ENCODE results near the gene ZNRF1. TPM values are rescaled to one million over a fixed set of nuclear protein-coding genes. Genes with fewer than 3 reads are reported as not detected.
"Not testable (repeated sequence)": the region's sequence is repeated elsewhere in the genome, so short reads cannot be mapped to it uniquely, and the experiment has no call there.

The ZNRF1 gene
- total RNA-seq, 1 donor from 2014 or later = 26.8 TPM

DNA sequence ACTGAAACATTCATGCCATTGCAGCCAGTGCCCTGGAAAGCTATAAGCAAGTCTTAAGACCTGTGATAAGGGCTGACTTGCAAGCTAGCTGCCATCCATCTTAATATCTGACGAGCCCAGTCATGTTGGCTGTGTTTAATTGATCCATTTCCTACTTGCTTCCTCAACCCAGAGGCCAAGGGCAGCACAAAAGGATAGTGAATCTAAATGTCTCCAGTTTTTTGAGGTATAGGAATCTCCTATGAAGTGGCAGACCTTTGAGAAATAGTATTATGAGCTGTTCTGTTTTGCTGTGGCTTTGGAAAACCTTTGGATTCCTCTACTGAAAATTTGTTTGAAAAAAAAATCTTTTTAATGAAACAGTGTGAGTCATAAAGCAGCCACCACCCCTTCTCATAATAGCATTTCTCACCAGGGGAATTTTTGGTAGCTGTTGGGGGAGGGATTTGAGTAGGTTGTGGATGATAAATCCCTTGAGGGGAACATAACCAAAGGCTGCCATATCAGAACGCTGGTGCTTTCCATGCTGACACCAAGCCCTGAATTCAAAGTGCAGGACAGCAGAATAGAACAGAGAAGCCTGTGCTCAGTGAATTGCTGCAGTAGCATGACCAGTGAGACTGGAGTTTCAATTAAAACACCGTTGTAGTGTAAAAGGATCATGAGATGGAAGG, 12.9 kb downstream of the ZNRF1 start:
- TF ChIP-seq, protein P1, sequence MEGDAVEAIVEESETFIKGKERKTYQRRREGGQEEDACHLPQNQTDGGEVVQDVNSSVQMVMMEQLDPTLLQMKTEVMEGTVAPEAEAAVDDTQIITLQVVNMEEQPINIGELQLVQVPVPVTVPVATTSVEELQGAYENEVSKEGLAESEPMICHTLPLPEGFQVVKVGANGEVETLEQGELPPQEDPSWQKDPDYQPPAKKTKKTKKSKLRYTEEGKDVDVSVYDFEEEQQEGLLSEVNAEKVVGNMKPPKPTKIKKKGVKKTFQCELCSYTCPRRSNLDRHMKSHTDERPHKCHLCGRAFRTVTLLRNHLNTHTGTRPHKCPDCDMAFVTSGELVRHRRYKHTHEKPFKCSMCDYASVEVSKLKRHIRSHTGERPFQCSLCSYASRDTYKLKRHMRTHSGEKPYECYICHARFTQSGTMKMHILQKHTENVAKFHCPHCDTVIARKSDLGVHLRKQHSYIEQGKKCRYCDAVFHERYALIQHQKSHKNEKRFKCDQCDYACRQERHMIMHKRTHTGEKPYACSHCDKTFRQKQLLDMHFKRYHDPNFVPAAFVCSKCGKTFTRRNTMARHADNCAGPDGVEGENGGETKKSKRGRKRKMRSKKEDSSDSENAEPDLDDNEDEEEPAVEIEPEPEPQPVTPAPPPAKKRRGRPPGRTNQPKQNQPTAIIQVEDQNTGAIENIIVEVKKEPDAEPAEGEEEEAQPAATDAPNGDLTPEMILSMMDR (conservative IDR thresholded peaks at IDR 0.05; ENCODE audit: low read depth, low read length) = no peak
- DNase-seq (ENCODE audit: low read depth) = peak; percentile 51
- no peak overlapping the region for H3K4me3 ChIP-seq (ENCODE audit: low read depth, low read length)

DNA sequence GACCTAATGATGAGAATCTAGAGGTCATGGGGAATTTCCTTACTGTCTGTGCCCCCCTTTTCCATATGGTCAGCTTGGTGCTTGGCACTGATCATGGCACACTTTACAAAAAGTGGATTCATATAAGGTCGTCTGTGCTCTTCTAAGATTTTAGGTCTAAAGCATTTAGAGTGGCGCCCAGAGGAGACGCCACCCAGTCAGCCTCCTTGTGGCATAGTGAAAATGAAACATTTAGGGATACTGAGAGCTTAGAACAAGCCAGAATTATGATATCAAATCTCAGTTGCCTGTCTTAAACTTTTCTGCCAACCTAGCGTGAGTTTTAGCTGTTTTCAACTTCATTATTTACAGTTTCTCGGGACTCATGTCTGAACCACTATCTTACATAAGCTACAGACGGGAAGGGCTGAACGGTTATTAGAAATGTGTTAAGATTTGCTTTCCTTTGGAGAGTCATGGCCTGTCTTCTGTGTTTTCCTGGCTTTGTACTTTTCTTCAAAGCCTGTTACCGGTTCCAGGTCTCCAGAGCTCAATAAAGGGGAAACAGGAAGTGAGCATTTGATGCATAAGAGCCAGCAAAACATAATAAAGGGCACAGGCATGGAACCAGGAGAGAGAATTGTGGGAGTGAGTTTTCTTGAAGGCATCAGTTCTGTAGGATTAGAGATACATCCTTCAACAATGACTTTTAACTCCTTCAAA, 13.7 kb downstream of the ZNRF1 start:
- no peak for DNase-seq (ENCODE audit: low read depth)
- TF ChIP-seq, protein P1 (conservative IDR thresholded peaks at IDR 0.05; ENCODE audit: low read depth, low read length) = no peak
- H3K4me3 ChIP-seq (ENCODE audit: low read depth, low read length) = no peak overlapping the region

DNA sequence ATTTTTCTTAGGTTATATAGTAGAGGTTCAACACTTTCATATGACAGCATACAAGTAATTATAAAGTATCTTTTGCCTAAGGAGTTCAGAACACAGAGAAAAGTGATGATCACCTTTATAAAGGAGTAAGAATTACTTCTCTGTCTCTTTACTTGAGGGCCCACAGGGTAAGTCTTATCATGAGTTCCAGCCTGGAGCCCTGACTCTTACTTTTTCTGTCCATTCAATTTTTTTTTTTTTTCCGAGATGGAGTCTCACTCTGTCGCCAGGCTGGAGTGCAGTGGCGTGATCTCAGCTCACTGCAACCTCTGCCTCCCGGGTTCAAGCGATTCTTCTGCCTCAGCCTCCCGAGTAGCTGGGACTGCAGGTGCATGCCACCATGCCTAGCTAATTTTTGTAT, 14.3 kb downstream of the ZNRF1 start:
- not testable (repeated sequence) for DNase-seq (ENCODE audit: low read depth); H3K4me3 ChIP-seq (ENCODE audit: low read depth, low read length)

DNA sequence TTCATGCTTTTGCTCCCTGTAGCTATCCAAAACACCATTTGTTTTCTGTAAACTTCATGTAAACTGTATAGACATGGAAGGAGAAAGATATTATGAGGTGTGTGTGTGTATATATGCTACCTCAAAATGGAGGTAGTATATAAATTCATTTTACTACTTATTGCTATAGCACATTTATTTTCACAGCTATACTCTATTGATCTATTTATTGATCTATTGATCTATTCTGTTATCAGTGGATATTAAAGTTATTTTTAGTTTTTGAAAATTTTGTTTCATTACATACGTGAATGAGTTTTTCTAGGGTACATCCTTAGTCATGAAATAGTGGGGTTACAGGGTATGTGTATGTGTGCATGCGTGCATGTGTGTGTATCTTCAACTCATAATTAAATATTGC, 15.5 kb downstream of the ZNRF1 start:
- DNase-seq (ENCODE audit: low read depth) = no peak
- no peak overlapping the region for H3K4me3 ChIP-seq (ENCODE audit: low read depth, low read length)
- TF ChIP-seq, protein P1 (conservative IDR thresholded peaks at IDR 0.05; ENCODE audit: low read depth, low read length) = no peak

DNA sequence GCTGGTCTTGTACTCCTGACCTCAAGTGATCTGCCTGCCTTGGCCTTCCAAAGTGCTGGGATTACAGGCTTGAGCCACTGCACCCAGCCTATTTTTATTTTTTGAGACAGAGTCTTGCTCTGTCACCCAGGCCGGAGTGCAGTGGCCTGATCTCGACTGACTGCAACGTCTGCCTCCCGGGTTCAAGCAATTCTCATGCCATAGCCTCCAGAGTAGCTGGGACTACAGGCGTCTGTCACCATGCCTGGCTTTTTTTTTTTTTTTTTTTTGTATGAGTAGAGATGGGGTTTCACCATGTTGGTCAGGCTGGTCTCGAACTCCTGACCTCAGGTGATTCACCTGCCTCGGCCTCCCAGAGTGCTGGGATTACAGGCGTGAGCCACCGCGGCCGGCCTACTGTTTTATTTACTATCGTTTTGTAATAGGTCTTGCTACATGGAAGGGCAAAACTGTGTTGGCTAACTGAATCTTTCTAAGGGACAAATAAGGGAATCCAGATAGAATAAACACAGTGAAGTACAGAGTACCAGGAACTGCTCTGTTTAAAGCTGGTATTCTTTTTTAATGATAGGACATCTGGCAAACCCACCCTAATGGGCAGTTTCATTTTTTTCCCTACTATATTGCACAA, 17.7 kb downstream of the ZNRF1 start:
- not testable (repeated sequence) for H3K4me3 ChIP-seq (ENCODE audit: low read depth, low read length); DNase-seq (ENCODE audit: low read depth)

DNA sequence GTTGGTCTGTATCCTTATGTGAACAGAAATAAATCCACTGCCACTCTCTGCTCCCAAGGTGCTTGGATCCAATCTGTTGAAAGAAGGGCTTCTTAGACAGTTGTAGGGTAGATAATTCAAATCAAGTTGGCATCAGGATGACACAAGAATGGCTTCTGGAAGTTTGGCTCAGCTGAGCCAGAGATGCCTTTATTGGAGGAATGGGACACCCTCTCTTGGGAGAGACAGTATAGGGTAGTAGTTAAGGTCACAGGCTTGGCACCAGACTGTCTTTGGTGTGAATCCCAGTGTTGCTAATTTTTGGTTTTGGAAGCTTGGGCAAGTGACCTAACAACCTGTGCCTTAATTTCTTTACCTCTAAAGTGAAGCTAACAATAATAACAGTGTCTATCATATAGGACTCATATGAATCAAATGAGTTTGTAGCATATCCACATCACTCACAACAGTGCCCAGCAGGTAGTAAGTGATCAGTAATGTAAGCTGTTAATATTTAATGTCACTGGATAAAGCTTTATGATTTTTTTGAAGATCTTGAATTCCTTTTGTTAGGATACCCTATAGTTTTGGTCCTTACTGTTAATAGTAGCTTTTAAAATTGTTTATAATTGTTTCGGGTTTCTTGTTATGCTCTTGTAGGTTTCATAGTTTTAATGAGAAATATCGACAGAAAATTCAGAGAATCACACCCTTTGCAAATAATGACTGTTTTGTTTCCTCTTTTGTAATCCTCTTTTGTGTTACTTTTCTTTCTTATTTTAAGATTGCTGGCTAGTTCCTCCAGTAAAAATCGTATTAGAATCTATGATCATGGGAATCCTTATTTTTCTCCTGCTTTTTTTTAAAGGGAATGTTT, 19.1 kb downstream of the ZNRF1 start:
- TF ChIP-seq, protein P1 (conservative IDR thresholded peaks at IDR 0.05; ENCODE audit: low read depth, low read length) = no peak
- no peak overlapping the region for H3K4me3 ChIP-seq (ENCODE audit: low read depth, low read length)
- no peak for DNase-seq (ENCODE audit: low read depth)

DNA sequence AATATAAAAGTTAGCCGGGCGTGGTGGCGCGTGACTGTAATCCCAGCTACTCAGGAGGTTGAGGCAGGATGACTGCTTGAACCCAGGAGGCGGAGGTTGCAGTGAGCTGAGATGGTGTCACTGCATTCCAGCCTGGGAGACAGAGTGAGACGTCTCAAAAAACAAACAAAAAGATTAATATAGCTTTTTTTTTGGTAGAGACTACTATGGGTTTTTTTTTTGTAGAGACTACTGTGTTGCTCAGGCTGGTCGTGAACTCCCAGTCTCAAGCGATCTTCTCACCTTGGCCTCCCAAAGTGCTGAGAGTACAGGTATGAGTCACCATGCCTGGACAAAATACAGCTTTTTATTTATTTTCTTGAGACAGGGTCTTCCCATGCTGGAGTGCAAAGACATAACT, 20.2 kb downstream of the ZNRF1 start:
- DNase-seq (ENCODE audit: low read depth) = no peak
- H3K4me3 ChIP-seq (ENCODE audit: low read depth, low read length) = no peak overlapping the region
- TF ChIP-seq, protein P1 (conservative IDR thresholded peaks at IDR 0.05; ENCODE audit: low read depth, low read length) = no peak
